IPS-NIHi7 (cell line): ENCODE data around the gene HOXC11.

Source experiments
- DNase-seq: peaks from one replicate; pipeline ENCODE4 v3.0.0; 2012; ENCODE audit warnings: mixed read lengths; ENCODE audit errors: extremely low spot score

HOXC11 gene

DNA sequence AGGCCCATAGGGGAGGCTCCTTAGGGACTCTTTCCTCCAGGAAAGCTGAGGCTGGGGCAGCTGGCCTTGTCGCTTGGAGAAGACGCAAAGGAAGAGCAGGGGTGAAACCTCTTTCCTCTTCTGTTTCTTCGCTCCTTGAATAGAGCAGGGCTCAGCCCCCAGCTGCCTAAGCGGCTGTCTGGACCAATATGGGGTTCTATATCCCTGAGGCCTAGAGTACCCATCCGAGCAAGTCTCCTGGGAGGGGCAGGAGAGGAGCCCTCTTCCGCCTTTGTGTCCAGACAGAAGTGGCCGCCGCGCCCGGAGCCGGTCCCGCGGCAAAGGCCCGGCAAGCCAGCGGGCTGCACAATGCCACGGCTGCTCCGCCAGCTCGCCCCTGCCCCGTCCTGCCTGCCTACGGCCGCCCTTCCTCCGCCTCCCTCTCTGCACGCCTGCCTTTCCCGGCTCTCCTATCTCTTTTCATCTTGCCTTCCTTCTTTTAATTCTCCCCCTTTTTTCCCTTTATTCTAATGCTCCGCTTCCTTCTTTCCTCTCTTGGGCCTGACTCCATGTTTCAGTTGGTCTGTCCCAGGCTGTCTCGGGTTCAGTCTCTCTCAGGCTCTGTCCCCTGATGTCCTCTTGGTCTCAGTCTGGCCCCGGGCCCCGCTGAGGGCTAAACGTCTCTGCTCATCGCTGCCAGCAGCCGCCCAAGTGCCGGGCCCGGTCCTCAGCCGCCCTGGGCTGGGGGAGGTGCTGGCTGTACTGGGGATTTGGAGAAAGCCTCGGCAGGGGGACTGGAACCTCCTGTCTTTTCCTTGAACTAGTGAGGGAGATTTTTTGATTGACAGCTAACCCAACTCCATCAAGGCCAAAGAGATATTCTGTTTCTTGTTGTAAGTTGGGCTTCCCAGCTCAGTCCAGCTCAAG is 24.5 kb downstream of the HOXC11 start:
- DNase-seq, result no peak

DNA sequence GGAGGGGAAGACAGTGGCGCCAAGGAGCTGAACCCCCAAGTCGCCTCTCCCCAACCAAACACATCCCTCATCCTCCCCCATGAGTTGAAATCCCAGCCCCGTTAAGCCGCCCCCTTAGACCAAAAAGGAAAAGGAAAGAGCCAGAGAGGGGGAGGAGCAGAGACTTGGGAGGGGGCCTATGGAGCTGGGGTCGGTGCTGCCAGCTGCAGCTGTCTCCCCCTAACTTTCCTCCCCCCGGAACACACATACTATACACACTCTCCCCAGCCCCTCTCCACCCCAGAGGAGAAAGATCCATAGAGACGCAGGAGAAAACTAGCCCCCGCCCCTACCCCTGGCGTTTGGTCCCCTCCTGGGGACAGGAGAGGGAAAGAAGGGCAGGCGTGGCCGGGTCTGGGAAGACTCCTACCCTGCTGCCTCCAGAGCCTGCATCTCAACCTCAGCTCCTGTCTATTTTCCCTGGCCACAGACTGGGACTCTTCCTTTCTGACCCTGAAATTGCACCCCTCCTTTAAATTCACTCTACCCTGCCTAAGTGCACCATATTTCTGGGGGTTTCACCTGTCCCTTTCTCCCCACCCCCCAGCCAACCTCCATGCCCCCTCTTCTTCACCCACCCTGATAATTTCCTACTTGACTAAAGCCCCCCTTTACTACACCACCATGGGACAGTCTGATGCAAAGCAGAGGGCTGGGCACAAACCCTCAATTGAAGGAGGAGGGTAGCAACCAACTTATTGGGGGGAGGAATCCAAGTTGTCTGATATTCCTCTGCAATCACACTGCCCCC is 25.4 kb downstream of the HOXC11 start:
- no peak for DNase-seq

- DNase-seq, result no peak
Measured at GRCh38 chr12:53998900-53999236, 25.9 kb downstream of the HOXC11 start.

GRCh38 chr12:53999559-54000115 is 26.7 kb downstream of the HOXC11 start:
- no peak for DNase-seq

DNA sequence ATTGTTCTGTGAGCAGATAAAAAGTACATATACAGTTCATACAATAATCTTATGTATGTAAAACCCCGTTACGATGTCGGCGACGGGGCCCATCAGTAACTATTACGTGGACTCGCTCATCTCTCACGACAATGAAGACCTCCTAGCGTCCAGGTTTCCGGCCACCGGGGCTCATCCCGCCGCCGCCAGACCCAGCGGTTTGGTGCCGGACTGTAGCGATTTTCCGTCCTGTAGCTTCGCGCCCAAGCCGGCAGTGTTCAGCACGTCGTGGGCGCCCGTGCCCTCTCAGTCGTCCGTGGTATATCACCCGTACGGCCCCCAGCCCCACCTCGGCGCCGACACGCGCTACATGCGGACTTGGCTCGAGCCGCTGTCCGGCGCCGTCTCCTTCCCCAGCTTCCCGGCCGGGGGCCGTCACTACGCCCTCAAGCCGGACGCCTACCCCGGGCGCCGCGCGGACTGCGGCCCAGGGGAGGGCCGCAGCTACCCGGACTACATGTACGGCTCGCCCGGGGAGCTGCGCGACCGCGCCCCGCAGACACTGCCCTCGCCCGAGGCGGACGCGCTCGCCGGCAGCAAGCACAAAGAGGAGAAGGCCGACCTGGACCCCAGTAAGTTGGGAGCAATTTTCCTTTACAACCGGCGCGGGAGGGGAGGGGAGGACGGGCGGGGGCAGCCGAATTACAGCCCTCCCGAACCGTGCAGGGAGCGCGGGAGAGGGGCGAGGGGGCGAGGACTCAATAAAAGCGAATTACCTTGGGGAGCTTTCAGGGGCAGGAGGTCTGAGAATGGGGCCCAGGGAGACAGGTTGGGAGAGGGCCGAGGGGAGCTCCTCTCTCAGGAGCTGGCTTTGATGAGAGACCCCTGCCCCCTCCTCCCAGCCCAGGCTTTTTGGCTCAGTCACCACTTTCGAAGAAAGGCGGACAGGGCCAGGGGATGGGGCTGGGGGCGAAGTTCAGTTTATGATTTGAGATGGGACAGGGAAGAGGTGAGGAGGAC is 27.5 kb downstream of the HOXC11 start, which contains the start of gene HOXC9:
Gene HOXC9 (plus strand): TSS at position 46 of the 999 bp plus-strand sequence. CDS start 28 bp downstream, at position 74.
- no peak for DNase-seq

DNA sequence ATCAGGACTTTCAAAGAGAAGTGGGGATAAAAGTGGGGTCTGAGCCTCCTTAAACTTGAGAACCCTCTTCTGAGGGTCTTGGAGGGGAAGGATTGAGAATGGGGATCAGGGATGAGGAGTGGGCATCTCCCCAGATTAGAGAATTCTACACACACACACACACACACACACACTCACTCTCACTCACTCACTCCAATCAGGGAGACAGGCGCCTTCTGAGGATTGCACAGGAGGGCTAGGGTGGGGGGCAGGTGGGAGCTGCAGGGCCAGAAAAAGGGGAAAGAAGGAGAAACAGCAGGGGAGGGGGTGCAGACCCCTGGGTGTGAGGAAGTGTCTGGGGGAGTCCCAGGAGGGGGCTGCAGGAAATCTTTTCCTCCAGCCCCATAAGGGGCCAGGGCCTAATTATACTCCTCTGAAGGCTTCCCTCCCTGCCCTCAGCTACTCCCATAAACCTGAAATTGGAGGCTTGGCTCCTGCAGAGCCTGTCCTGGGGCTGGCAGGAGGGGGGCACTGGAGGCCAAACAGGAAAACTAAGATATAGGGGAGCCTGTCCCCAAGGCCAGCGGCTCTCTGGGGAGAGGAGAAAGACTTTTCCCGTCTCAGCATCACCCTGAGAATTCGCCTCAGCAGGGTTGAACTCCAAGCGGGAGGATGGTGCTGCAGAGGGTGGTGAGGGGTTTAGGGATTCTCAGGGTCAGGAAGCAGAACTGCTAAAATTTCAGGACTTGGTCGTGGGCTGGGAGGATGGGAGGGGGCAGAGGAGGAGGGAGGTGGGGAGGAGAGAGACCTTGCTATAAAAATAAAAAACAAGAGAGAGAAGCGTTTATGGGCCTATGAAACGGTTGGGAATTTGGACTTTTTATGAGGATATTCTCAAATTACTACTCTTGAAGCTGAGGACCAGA is 28.6 kb downstream of the HOXC11 start:
- DNase-seq, result no peak

- DNase-seq, result no peak
Measured at GRCh38 chr12:54002278-54002914, 29.5 kb downstream of the HOXC11 start.

DNA sequence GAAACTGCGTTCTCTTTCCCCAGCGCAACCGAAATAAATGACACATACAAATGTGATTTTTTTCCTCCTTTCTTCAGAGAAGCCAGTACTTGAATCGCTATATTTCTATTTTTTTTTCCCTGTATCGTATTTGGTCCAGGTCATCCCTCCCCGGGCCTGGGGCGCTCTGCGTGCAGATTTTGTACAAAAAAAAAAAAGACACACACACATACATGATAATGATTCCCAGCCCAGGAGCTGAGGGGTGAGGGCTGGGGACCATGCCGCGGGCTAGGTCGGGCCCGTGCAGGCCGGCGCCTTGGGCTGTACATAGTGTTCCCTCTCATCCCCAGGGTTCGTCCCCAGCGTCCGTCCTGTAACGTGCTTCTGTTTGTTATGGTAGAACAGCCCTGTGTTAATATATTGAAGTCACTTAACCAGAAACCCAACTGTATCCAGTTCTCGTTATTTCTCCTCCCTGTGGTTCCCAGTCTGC is 30.0 kb downstream of the HOXC11 start:
- DNase-seq, result no peak

DNA sequence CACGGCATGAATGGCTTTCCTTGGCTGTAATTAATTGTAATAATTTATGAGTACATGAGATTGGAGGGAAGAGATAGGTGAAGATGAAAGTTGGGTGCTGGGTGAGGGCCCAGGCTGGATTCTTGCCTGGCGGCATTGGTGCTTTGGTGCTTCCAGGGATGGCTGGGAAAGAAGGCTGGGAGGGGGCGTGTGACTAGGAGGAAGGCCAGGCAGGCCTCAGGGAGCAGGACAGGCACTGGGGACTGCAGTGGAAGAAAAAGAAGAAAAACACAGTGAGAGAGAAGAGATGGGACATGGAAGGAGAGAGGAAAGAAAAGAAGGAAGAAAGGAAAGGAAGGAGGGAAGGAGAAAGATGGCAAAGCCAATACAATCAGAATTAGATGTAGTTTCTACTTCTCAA is 30.7 kb downstream of the HOXC11 start:
- DNase-seq, result no peak

- DNase-seq, result no peak
Measured at GRCh38 chr12:54004063-54004840, 31.3 kb downstream of the HOXC11 start.

GRCh38 chr12:54004841-54005530 is 32.1 kb downstream of the HOXC11 start:
- DNase-seq, result no peak

GRCh38 chr12:54005531-54005852 is 32.6 kb downstream of the HOXC11 start:
- DNase-seq, result no peak

DNA sequence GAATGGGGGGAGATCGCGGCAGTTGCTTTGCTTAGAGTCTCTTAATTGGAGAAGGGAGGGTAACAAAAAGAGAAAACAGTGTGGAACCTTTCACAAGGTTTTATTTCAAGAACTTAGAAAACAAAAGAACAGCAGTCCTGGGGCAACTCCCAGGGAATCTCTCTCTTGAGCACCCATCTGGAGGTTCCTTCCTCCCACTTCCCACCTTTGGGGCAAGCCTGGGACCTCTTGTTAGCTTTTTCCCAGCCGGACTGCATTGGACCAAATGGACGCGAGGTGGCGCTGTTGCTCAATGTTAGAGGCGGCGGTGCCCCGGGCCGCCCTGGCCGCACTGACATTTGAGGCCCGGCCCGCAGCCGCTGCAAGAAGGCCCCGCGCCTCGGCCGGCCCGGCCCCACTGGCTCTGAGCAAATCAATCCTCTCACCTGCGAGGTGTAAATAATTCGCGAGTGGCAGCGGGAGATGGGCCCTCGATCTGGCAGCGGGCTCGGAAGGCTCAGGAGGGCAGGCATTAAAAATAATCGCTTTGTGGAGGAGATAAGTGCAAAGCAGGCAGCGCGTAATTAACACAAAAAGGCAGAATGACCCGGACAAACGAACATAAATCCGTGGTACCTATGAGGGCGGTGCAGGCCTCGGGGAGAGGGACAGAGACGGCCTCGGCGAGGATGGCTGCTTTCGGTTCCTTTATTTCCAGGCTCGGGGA is 33.1 kb downstream of the HOXC11 start:
- peak; percentile 87 for DNase-seq

- no peak for DNase-seq
Measured at GRCh38 chr12:54006559-54007220, 33.8 kb downstream of the HOXC11 start.

- no peak for DNase-seq
Measured at GRCh38 chr12:54007538-54008259, 34.8 kb downstream of the HOXC11 start.

DNA sequence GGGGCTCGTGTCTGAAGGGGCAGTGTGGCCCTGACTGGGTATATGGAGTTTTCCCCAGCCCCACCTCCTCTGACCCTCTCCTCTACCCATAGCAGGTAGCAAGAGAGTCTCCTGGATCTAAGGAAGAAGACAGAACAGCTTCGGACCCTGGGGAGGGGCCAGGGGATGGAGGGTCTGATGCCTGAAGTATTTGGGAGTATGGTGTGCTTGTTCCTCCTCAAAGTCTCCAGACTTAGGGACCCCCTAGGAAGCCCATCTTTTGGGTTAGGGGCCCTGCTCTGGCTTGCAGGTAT is 35.3 kb downstream of the HOXC11 start:
- DNase-seq, result no peak
